HEK293 (cell line): ENCODE results near the gene DOCK1.

Experiments
- CTCF ChIA-PET: fragments of 350-600 bp; formaldehyde crosslinking; extraction: SDS; loops from one replicate; lab custom pipeline; 2021; ENCODE audit warnings: antibody characterized with exemption; lab: Yijun Ruan, JAX
- POLR2A ChIA-PET: fragments of 300-600 bp; formaldehyde crosslinking; extraction: SDS; loops from one replicate; lab custom pipeline; 2020; ENCODE audit warnings: antibody characterized with exemption, inconsistent platforms; lab: Yijun Ruan, JAX
- H3K27ac ChIP-seq: fragments of 200-500 bp; sonication (Bioruptor generic); 2 replicates; pipeline ENCODE4 v1.5.1; 2014; ENCODE audit warnings: low read depth, low read length, control low read depth, inconsistent platforms; ENCODE audit errors: extremely low read depth
- H3K36me3 ChIP-seq, 2 experiments: fragments of 200-500 bp in 1 of 2; sonication (Bioruptor generic) in 1 of 2; 1 replicate in 1 of 2; 2 replicates in 1 of 2; pipeline ENCODE4 v1.5.1; 2014 to 2017; ENCODE audit warnings: inconsistent platforms in 2 of 2, low read length in 2 of 2; ENCODE audit not compliant: control insufficient read depth in 2 of 2, insufficient read depth in 1 of 2
- H3K4me1 ChIP-seq: fragments of 200-500 bp; sonication (Bioruptor generic); 2 replicates; pipeline ENCODE4 v1.5.1; 2014; ENCODE audit warnings: mild to moderate bottlenecking, low read length, inconsistent platforms; ENCODE audit not compliant: control insufficient read depth, insufficient read depth
- H3K4me3 ChIP-seq: 2 replicates; pipeline ENCODE4 v1.5.1; 2011; ENCODE audit warnings: low read depth, mild to moderate bottlenecking, control low read depth, low read length, moderate library complexity
- H3K9me3 ChIP-seq: fragments of 200-500 bp; sonication (Bioruptor generic); 2 replicates; pipeline ENCODE4 v1.5.1; 2014; ENCODE audit warnings: low read depth, low read length, inconsistent platforms; ENCODE audit not compliant: control insufficient read depth, insufficient read depth
- AEBP2 ChIP-seq: fragments of 450-650 bp; formaldehyde crosslinking; IDR thresholded peaks from 2 replicates; pipeline ENCODE4 v1.5.1; 2016; ENCODE audit warnings: missing biosample characterization, missing genetic modification characterization, borderline replicate concordance
- GLI4 ChIP-seq: fragments of 450-650 bp; formaldehyde crosslinking; IDR thresholded peaks from 2 replicates; pipeline ENCODE4 v1.5.1; 2016; ENCODE audit warnings: missing biosample characterization, missing genetic modification characterization
- HOXA7 ChIP-seq: sonication (generic); formaldehyde crosslinking; IDR thresholded peaks from 2 replicates; pipeline ENCODE4 v1.8.1; 2022; ENCODE audit warnings: missing genetic modification reagents, borderline replicate concordance
- HOXC10 ChIP-seq: sonication (generic); formaldehyde crosslinking; IDR thresholded peaks from 2 replicates; pipeline ENCODE4 v1.8.1; 2023; ENCODE audit warnings: mild to moderate bottlenecking, missing genetic modification reagents
- REST ChIP-seq: fragments of 450-650 bp; formaldehyde crosslinking; IDR thresholded peaks from 2 replicates; pipeline ENCODE4 v1.5.1; 2016; ENCODE audit warnings: missing biosample characterization, missing genetic modification characterization
- ZNF10 ChIP-seq: fragments of 450-650 bp; formaldehyde crosslinking; IDR thresholded peaks from 2 replicates; pipeline ENCODE4 v1.5.1; 2017; ENCODE audit warnings: missing biosample characterization, missing genetic modification characterization
- ZNF140 ChIP-seq: fragments of 450-650 bp; formaldehyde crosslinking; IDR thresholded peaks from 2 replicates; pipeline ENCODE4 v1.5.1; 2016; ENCODE audit warnings: missing biosample characterization, missing genetic modification characterization
- ZNF148 ChIP-seq: fragments of 450-650 bp; formaldehyde crosslinking; IDR thresholded peaks from 2 replicates; pipeline ENCODE4 v1.5.0; 2017; ENCODE audit warnings: missing biosample characterization, missing genetic modification characterization, borderline replicate concordance
- ZNF155 ChIP-seq: fragments of 450-650 bp; formaldehyde crosslinking; IDR thresholded peaks from 2 replicates; pipeline ENCODE4 v1.5.1; 2016; ENCODE audit warnings: missing biosample characterization, missing genetic modification characterization
- ZNF26 ChIP-seq: fragments of 450-650 bp; formaldehyde crosslinking; IDR thresholded peaks from 2 replicates; pipeline ENCODE4 v1.5.1; 2016; ENCODE audit warnings: missing biosample characterization, missing genetic modification characterization
- ZNF266 ChIP-seq: fragments of 450-650 bp; formaldehyde crosslinking; IDR thresholded peaks from 2 replicates; pipeline ENCODE4 v1.5.1; 2016; ENCODE audit warnings: missing biosample characterization, missing genetic modification characterization, low read depth
- ZNF48 ChIP-seq: fragments of 450-650 bp; formaldehyde crosslinking; IDR thresholded peaks from 2 replicates; pipeline ENCODE4 v1.5.1; 2016; ENCODE audit warnings: missing biosample characterization, missing genetic modification characterization
- ZNF514 ChIP-seq: fragments of 450-650 bp; formaldehyde crosslinking; IDR thresholded peaks from 2 replicates; pipeline ENCODE4 v1.5.1; 2016; ENCODE audit warnings: missing biosample characterization, missing genetic modification characterization
- ZNF580 ChIP-seq: fragments of 450-650 bp; formaldehyde crosslinking; IDR thresholded peaks from 2 replicates; pipeline ENCODE4 v1.5.1; 2016; ENCODE audit warnings: missing biosample characterization, missing genetic modification characterization
- ZNF610 ChIP-seq: fragments of 450-650 bp; formaldehyde crosslinking; IDR thresholded peaks from 2 replicates; pipeline ENCODE4 v1.5.1; 2016; ENCODE audit warnings: missing biosample characterization, missing genetic modification characterization, borderline replicate concordance
- ZNF621 ChIP-seq: fragments of 450-650 bp; formaldehyde crosslinking; IDR thresholded peaks from 2 replicates; pipeline ENCODE4 v1.5.1; 2017; ENCODE audit warnings: missing biosample characterization, missing genetic modification characterization
- ZNF660 ChIP-seq: fragments of 450-650 bp; IDR thresholded peaks from 2 replicates; pipeline ENCODE4 v1.5.1; 2018; ENCODE audit warnings: missing biosample characterization, mild to moderate bottlenecking, missing genetic modification characterization
- ZSCAN30 ChIP-seq: fragments of 450-650 bp; IDR thresholded peaks from 2 replicates; pipeline ENCODE4 v1.5.1; 2018; ENCODE audit warnings: missing biosample characterization, mild to moderate bottlenecking, missing genetic modification characterization, moderate library complexity
- TF ChIP-seq, protein P1 (sequence below): fragments of 450-650 bp; formaldehyde crosslinking; optimal IDR thresholded peaks from 2 replicates; pipeline ENCODE3; 2016; ENCODE audit warnings: missing biosample characterization, mild to moderate bottlenecking, missing genetic modification characterization
- TF ChIP-seq, protein P2 (sequence below): fragments of 450-650 bp; formaldehyde crosslinking; IDR thresholded peaks from 2 replicates; pipeline ENCODE4 v1.5.1; 2016; ENCODE audit warnings: missing biosample characterization, missing genetic modification characterization, low read depth
- TF ChIP-seq, protein P3 (sequence below): fragments of 450-650 bp; formaldehyde crosslinking; IDR thresholded peaks from 2 replicates; pipeline ENCODE4 v1.5.1; 2016; ENCODE audit warnings: missing biosample characterization, missing genetic modification characterization

Gene DOCK1

GRCh38 chr10:127320176-127320575 lies 414.9 kb downstream of the DOCK1 start:
- TF ChIP-seq ZNF266 (tag by site-specific recombination) = no peak
- TF ChIP-seq, protein P1, sequence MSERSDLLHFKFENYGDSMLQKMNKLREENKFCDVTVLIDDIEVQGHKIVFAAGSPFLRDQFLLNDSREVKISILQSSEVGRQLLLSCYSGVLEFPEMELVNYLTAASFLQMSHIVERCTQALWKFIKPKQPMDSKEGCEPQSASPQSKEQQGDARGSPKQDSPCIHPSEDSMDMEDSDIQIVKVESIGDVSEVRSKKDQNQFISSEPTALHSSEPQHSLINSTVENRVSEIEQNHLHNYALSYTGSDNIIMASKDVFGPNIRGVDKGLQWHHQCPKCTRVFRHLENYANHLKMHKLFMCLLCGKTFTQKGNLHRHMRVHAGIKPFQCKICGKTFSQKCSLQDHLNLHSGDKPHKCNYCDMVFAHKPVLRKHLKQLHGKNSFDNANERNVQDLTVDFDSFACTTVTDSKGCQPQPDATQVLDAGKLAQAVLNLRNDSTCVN (tag by site-specific recombination) = no peak
- no peak for TF ChIP-seq ZNF610 (tag by site-specific recombination)
- TF ChIP-seq ZNF621 = no peak
- no peak for TF ChIP-seq HOXA7
- no peak for TF ChIP-seq GLI4 (tag by site-specific recombination)
- no peak for TF ChIP-seq ZNF10 (tag by site-specific recombination)
- no peak for TF ChIP-seq ZNF660 (tag by site-specific recombination)
- no peak for TF ChIP-seq ZNF140 (tag by site-specific recombination)
- TF ChIP-seq HOXC10 (CRISPR knock-in tag) = no peak
- Histone ChIP-seq H3K36me3 (no peaks in the 10 kb centered on the region), H3K4me1 (no peaks in the 10 kb centered on the region), H3K27ac (no peak overlapping the region), H3K9me3 (no peaks in the 10 kb centered on the region), H3K4me3 (no peak overlapping the region)
- CTCF ChIA-PET = no interaction called here
- POLR2A ChIA-PET = no interaction called here

GRCh38 chr10:127322286-127322685 lies 417.1 kb downstream of the DOCK1 start:
- H3K36me3 ChIP-seq = no peaks in the 10 kb centered on the region
- no peaks in the 10 kb centered on the region for H3K4me1 ChIP-seq
- ChIA-PET POLR2A (no interaction called here), CTCF (no interaction called here)
- no peak overlapping the region for H3K27ac ChIP-seq
- no peak overlapping the region for H3K4me3 ChIP-seq
- no peaks in the 10 kb centered on the region for H3K9me3 ChIP-seq
- TF ChIP-seq ZNF155 (tag by site-specific recombination) (no peak), ZSCAN30 (tag by site-specific recombination) (no peak), ZNF26 (tag by site-specific recombination) (no peak), ZNF148 (tag by site-specific recombination) (no peak), ZNF48 (tag by site-specific recombination) (no peak), ZNF514 (no peak), ZNF580 (no peak), AEBP2 (tag by site-specific recombination) (no peak), REST (tag by site-specific recombination) (no peak)
- TF ChIP-seq, protein P2, sequence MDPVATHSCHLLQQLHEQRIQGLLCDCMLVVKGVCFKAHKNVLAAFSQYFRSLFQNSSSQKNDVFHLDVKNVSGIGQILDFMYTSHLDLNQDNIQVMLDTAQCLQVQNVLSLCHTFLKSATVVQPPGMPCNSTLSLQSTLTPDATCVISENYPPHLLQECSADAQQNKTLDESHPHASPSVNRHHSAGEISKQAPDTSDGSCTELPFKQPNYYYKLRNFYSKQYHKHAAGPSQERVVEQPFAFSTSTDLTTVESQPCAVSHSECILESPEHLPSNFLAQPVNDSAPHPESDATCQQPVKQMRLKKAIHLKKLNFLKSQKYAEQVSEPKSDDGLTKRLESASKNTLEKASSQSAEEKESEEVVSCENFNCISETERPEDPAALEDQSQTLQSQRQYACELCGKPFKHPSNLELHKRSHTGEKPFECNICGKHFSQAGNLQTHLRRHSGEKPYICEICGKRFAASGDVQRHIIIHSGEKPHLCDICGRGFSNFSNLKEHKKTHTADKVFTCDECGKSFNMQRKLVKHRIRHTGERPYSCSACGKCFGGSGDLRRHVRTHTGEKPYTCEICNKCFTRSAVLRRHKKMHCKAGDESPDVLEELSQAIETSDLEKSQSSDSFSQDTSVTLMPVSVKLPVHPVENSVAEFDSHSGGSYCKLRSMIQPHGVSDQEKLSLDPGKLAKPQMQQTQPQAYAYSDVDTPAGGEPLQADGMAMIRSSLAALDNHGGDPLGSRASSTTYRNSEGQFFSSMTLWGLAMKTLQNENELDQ = no peak
- TF ChIP-seq, protein P3, sequence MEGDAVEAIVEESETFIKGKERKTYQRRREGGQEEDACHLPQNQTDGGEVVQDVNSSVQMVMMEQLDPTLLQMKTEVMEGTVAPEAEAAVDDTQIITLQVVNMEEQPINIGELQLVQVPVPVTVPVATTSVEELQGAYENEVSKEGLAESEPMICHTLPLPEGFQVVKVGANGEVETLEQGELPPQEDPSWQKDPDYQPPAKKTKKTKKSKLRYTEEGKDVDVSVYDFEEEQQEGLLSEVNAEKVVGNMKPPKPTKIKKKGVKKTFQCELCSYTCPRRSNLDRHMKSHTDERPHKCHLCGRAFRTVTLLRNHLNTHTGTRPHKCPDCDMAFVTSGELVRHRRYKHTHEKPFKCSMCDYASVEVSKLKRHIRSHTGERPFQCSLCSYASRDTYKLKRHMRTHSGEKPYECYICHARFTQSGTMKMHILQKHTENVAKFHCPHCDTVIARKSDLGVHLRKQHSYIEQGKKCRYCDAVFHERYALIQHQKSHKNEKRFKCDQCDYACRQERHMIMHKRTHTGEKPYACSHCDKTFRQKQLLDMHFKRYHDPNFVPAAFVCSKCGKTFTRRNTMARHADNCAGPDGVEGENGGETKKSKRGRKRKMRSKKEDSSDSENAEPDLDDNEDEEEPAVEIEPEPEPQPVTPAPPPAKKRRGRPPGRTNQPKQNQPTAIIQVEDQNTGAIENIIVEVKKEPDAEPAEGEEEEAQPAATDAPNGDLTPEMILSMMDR (tag by site-specific recombination) = no peak
